Subcutaneous adipose tissue (tissue), 4 donors: ENCODE data around the gene PTPRN2. TPM values are rescaled to one million over a fixed set of nuclear protein-coding genes. Genes with fewer than 3 reads are reported as not detected.

Experiments
- CTCF ChIP-seq: fragments of 450-650 bp; IDR thresholded peaks from one replicate; pipeline ENCODE4 v1.5.1; 2016; ENCODE audit warnings: low read depth, mild to moderate bottlenecking, control low read depth, antibody characterized with exemption, moderate library complexity
- total RNA-seq, 4 donors: library from RNA; depleted of rRNA; stranded (reverse); fragments of >200 nt; gene quantifications; one replicate each; pipeline ENCODE4 v1.1.0, GENCODE V29; 2016

Gene PTPRN2
- total RNA-seq, 4 donors from 2014 or later: 2.0 to 4.6 (median 3.7) TPM

GRCh38 chr7:157515342-157516041 is 1072.1 kb downstream of the PTPRN2 start:
- no peak for TF ChIP-seq CTCF

- TF ChIP-seq CTCF: no peak
Measured at GRCh38 chr7:157514746-157515145, 1072.9 kb downstream of the PTPRN2 start.

GRCh38 chr7:157514306-157514705 is 1073.3 kb downstream of the PTPRN2 start:
- TF ChIP-seq CTCF: no peak

GRCh38 chr7:157513682-157514081 is 1073.9 kb downstream of the PTPRN2 start:
- no peak for TF ChIP-seq CTCF

- TF ChIP-seq CTCF: no peak
Measured at GRCh38 chr7:157513162-157513621, 1074.4 kb downstream of the PTPRN2 start.

GRCh38 chr7:157509226-157509625 is 1078.4 kb downstream of the PTPRN2 start:
- no peak for TF ChIP-seq CTCF

- no peak for TF ChIP-seq CTCF
Measured at GRCh38 chr7:157508477-157508881, 1079.1 kb downstream of the PTPRN2 start.
